IPS-18a (cell line): ENCODE data around the gene ILDR2.

Source experiments
- H3K27ac ChIP-seq: one replicate; pipeline ENCODE4 v1.5.1; 2013; ENCODE audit warnings: low read length
- H3K27me3 ChIP-seq: one replicate; pipeline ENCODE4 v1.6.1; 2013; ENCODE audit warnings: mild to moderate bottlenecking, low read length; ENCODE audit not compliant: control insufficient read depth, insufficient read depth
- H3K36me3 ChIP-seq: one replicate; pipeline ENCODE4 v1.6.1; 2013; ENCODE audit warnings: low read depth, low read length; ENCODE audit not compliant: control insufficient read depth
- H3K4me1 ChIP-seq: one replicate; pipeline ENCODE4 v1.6.1; 2013; ENCODE audit warnings: low read depth, low read length; ENCODE audit not compliant: control insufficient read depth
- H3K4me3 ChIP-seq: one replicate; pipeline ENCODE4 v1.5.1; 2013; ENCODE audit warnings: low read length
- H3K9ac ChIP-seq: one replicate; pipeline ENCODE4 v1.6.1; 2013; ENCODE audit warnings: mild to moderate bottlenecking, low read length, moderate library complexity
- H3K9me3 ChIP-seq: one replicate; pipeline ENCODE4 v1.6.1; 2013; ENCODE audit warnings: low read depth, low read length; ENCODE audit not compliant: control insufficient read depth

ILDR2 gene

GRCh38 chr1:166918088-166918955 lies 57.0 kb downstream of the ILDR2 start:
- Histone ChIP-seq H3K4me1 (no peaks in the 10 kb centered on the region), H3K4me3 (no peak overlapping the region), H3K36me3 (no peaks in the 10 kb centered on the region), H3K9me3 (no peaks in the 10 kb centered on the region), H3K27me3 (peaks cover 40% of the 10 kb centered on the region), H3K9ac (no peak overlapping the region), H3K27ac (no peak overlapping the region)

- peaks cover 9% of the 10 kb centered on the region for H3K9me3 ChIP-seq
- H3K4me1 ChIP-seq = no peaks in the 10 kb centered on the region
- H3K9ac ChIP-seq = no peak overlapping the region
- peaks cover 21% of the 10 kb centered on the region for H3K27me3 ChIP-seq
- no peak overlapping the region for H3K27ac ChIP-seq
- H3K36me3 ChIP-seq = no peaks in the 10 kb centered on the region
- no peak overlapping the region for H3K4me3 ChIP-seq
Measured at GRCh38 chr1:166915941-166916340, 59.4 kb downstream of the ILDR2 start.

DNA sequence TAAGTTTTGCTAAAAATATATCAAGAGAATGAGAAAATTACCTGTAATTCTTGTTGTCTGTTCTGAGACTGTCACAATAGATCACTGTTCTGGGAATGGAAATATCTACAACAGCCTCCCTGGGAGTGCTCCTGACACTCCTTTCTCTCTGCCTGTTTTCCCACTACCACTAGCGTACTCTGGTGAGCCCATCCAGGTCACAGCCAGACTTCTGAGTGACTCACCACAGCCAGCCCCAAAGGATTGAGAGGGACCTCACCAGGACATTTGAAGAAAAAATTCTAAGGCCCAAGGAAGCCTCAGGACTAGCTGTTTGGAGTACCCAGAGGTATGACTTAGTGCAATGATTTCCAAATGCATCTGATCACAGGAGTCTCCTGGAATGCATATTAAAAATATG lies 60.3 kb downstream of the ILDR2 start:
- no peaks in the 10 kb centered on the region for H3K4me1 ChIP-seq
- peaks cover 12% of the 10 kb centered on the region for H3K27me3 ChIP-seq
- peaks cover 9% of the 10 kb centered on the region for H3K9me3 ChIP-seq
- H3K4me3 ChIP-seq = no peak overlapping the region
- no peak overlapping the region for H3K9ac ChIP-seq
- H3K27ac ChIP-seq = no peak overlapping the region
- no peaks in the 10 kb centered on the region for H3K36me3 ChIP-seq

DNA sequence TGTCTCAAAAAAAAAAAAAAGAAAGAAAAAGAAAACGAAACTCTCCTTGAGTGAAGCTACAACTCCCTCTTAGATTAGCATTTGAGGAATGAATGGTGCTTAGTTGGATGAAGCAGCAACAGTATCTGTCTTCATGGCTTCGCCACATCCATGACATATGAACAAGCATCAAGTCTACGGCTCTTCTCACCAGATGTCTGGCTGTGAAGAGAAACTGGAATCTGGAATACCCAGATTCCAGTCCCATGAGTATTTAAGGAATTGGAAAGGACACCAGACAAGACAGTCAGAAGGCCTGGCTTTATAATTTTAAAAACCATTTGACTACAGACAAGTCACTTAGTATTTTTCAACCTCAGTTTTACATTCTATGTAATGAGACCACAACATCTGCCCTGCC lies 61.2 kb downstream of the ILDR2 start:
- Histone ChIP-seq H3K27me3 (peaks cover 2% of the 10 kb centered on the region), H3K9ac (no peak overlapping the region), H3K27ac (no peak overlapping the region), H3K36me3 (no peaks in the 10 kb centered on the region), H3K4me1 (no peaks in the 10 kb centered on the region), H3K4me3 (no peak overlapping the region), H3K9me3 (peaks cover 9% of the 10 kb centered on the region)

DNA sequence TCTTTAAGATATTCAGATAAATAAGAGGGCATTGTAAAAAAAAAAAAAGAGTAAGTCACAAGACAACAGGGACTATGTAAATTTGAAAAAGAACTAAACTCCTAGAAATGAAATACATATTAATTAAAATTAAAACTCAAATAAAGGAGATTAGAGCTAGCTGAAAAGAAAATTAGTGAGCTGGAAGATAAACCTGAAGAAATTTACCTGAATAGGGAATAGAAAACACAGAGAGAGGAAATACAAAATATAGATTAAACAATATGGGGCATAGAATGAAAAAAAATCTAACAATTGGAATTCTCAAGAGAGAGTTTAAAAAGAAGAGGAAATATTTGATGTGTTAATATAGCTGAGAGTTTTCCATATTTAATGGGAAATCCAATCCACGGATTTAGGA lies 63.7 kb downstream of the ILDR2 start:
- H3K4me3 ChIP-seq = no peak overlapping the region
- H3K27ac ChIP-seq = no peak overlapping the region
- H3K27me3 ChIP-seq = no peaks in the 10 kb centered on the region
- H3K36me3 ChIP-seq = no peaks in the 10 kb centered on the region
- no peak overlapping the region for H3K9ac ChIP-seq
- no peaks in the 10 kb centered on the region for H3K4me1 ChIP-seq
- H3K9me3 ChIP-seq = peaks cover 9% of the 10 kb centered on the region

DNA sequence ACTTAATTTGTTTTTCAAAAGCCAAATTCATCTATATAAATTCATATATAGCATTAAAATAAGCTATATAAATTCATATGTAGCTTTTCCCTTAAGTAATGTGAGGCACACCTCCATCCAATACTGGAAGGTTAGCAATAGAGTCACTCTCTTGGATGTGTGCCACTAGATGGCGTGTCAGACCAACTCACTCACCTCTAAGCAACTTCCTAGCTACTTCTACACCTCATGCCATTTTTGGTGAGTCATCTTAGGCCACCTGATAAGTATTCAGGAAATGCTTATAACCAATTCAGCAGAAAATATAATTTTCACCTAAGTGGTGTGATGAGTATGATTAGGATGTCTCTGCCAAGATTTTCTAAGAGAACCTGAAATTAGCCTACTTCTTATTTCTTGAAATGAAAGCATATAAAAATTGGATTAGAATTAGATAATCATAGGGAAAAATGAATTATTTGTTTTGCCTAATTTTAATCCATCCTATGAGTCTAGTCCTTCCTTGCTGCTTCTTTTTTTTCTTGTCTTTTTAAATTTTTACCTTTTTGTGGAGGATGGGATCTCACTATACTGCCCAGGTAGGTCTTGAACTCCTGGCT lies 64.8 kb downstream of the ILDR2 start:
- Histone ChIP-seq H3K4me3 (no peak overlapping the region), H3K4me1 (no peaks in the 10 kb centered on the region), H3K27ac (no peak overlapping the region), H3K9me3 (peaks cover 9% of the 10 kb centered on the region), H3K36me3 (no peaks in the 10 kb centered on the region), H3K9ac (no peak overlapping the region), H3K27me3 (no peaks in the 10 kb centered on the region)

DNA sequence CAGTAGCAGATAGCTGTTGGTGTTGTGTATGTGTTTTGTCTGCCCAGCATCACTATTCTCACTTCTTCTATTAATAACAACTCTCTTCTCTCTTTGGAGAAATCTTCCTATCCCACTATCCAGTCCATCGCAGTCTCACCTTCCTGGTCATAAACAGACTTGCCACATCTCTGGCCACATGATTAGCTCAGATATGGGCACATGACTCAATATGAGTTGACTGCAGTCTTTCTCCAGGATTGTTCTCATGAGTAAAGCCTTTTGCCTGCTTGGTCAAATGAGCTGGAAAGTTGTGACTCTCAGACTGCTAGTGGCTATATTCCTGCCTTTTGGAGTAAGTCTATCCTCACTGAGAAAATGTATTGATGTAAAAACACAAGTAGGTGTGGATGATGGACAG lies 66.4 kb downstream of the ILDR2 start:
- Histone ChIP-seq H3K36me3 (no peaks in the 10 kb centered on the region), H3K4me1 (no peaks in the 10 kb centered on the region), H3K9ac (no peak overlapping the region), H3K9me3 (peaks cover 9% of the 10 kb centered on the region), H3K27ac (no peak overlapping the region), H3K27me3 (no peaks in the 10 kb centered on the region), H3K4me3 (no peak overlapping the region)

- no peaks in the 10 kb centered on the region for H3K36me3 ChIP-seq
- no peak overlapping the region for H3K9ac ChIP-seq
- peaks cover 9% of the 10 kb centered on the region for H3K9me3 ChIP-seq
- H3K27ac ChIP-seq = no peak overlapping the region
- H3K4me1 ChIP-seq = no peaks in the 10 kb centered on the region
- H3K27me3 ChIP-seq = no peaks in the 10 kb centered on the region
- no peak overlapping the region for H3K4me3 ChIP-seq
Measured at GRCh38 chr1:166907763-166908162, 67.6 kb downstream of the ILDR2 start.

DNA sequence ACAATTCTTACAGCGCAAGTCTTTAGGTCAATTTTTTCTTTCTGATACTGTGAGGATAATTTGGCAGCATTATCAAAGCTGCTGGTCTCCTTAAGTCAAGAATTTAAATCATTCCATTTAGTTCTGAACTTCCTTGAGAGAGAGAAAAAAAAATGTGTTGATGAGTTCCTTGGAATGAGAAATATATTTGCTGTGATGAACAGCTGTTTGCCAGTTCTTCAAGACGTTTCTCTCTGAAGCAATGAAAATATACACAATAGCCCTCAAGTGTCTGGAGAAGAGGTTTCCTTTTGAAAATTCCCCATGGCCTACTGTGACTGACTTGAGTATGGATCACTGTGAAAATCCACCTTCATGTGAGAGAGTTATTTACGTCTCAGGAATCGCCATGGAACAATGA lies 68.3 kb downstream of the ILDR2 start:
- H3K9ac ChIP-seq = no peak overlapping the region
- no peak overlapping the region for H3K27ac ChIP-seq
- no peak overlapping the region for H3K4me3 ChIP-seq
- no peaks in the 10 kb centered on the region for H3K27me3 ChIP-seq
- H3K36me3 ChIP-seq = no peaks in the 10 kb centered on the region
- peaks cover 8% of the 10 kb centered on the region for H3K9me3 ChIP-seq
- H3K4me1 ChIP-seq = no peaks in the 10 kb centered on the region

DNA sequence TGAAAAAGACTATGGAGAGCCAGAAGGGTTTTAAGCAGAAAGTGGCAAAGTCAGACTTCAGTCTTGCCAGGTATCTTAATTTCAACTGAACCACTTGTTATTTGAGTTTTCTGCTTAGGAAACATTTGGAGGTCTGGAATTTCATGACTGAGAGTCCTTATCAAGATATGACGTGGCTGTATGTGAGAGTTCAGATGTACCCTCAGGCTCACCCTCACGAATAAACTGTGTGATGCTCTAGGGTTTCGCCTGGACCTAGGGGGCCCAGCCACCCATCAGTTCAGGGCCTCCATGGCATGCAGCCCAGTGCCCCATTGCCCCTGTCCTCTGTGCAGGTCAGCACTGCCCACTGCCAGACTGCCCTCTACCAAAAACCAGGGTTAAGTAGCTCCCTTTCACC lies 68.7 kb downstream of the ILDR2 start:
- H3K9ac ChIP-seq = no peak overlapping the region
- H3K9me3 ChIP-seq = peaks cover 4% of the 10 kb centered on the region
- H3K36me3 ChIP-seq = no peaks in the 10 kb centered on the region
- no peaks in the 10 kb centered on the region for H3K4me1 ChIP-seq
- no peak overlapping the region for H3K4me3 ChIP-seq
- no peaks in the 10 kb centered on the region for H3K27me3 ChIP-seq
- H3K27ac ChIP-seq = no peak overlapping the region

GRCh38 chr1:166905900-166906299 lies 69.4 kb downstream of the ILDR2 start:
- Histone ChIP-seq H3K36me3 (no peaks in the 10 kb centered on the region), H3K27ac (no peak overlapping the region), H3K4me1 (no peaks in the 10 kb centered on the region), H3K9me3 (no peaks in the 10 kb centered on the region), H3K9ac (no peak overlapping the region), H3K4me3 (no peak overlapping the region), H3K27me3 (no peaks in the 10 kb centered on the region)

DNA sequence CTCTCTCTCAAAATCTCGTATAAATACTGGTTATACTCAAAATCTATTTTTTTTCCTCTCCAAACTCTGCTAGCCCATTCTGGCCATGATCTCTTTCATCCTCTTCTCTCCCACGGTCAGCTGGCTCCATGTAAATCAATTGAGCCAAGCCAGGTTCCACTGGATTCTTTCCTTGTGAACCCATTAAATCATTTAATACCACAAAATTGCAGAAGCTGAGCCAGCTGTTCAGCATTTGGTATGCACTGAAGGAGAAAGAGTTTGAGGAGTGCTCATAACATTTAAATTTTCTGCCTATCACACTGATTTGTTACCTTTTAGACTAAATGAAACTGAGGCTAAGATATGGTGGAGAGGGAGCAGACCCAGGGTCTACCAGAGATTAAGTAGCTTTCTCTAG lies 70.2 kb downstream of the ILDR2 start:
- H3K4me3 ChIP-seq = no peak overlapping the region
- H3K9me3 ChIP-seq = no peaks in the 10 kb centered on the region
- no peak overlapping the region for H3K9ac ChIP-seq
- H3K36me3 ChIP-seq = no peaks in the 10 kb centered on the region
- no peaks in the 10 kb centered on the region for H3K27me3 ChIP-seq
- H3K27ac ChIP-seq = no peak overlapping the region
- H3K4me1 ChIP-seq = no peaks in the 10 kb centered on the region
